WI38 (cell line): ENCODE data around the gene ZNF784.
"Not testable (repeated sequence)": the region's sequence is repeated elsewhere in the genome, so short reads cannot be mapped to it uniquely, and the experiment has no call there.

Experiments
- H3K4me3 ChIP-seq: 2 replicates; pipeline ENCODE4 v1.5.1; 2011; ENCODE audit warnings: low read depth, mild to moderate bottlenecking, control low read depth, low read length
- CTCF ChIP-seq: IDR thresholded peaks from 2 replicates; pipeline ENCODE4 v1.5.1; 2012; ENCODE audit warnings: low read depth, mild to moderate bottlenecking, control low read depth, low read length

Gene ZNF784

GRCh38 chr19:55586976-55587668, 37.2 kb downstream of the ZNF784 start:
- peak overlapping the region; percentile 50 for H3K4me3 ChIP-seq
- TF ChIP-seq CTCF = no peak

- peak overlapping the region; percentile 37 for H3K4me3 ChIP-seq
These were observed 38.6 kb downstream of the ZNF784 start for GRCh38 chr19:55585658-55586339.

GRCh38 chr19:55584871-55585270, 39.5 kb downstream of the ZNF784 start:
- no peak for TF ChIP-seq CTCF
- H3K4me3 ChIP-seq = no peak overlapping the region

More at GRCh38 chr19:55585658-55586339, 38.6 kb downstream of the ZNF784 start:
- TF ChIP-seq CTCF = no peak

GRCh38 chr19:55583897-55584296, 40.5 kb downstream of the ZNF784 start:
- H3K4me3 ChIP-seq = not testable (repeated sequence)

- not testable (repeated sequence) for H3K4me3 ChIP-seq
These were observed 42.1 kb downstream of the ZNF784 start for GRCh38 chr19:55582284-55582683.

GRCh38 chr19:55581823-55582223, 42.5 kb downstream of the ZNF784 start:
- TF ChIP-seq CTCF = no peak
- H3K4me3 ChIP-seq = no peak overlapping the region

- TF ChIP-seq CTCF = no peak
- H3K4me3 ChIP-seq = peak overlapping the region; percentile 82
These were observed 43.1 kb downstream of the ZNF784 start for GRCh38 chr19:55581145-55581822.

GRCh38 chr19:55580628-55581144, 43.7 kb downstream of the ZNF784 start, which contains the start of gene ZNF579:
TSS of gene ZNF579 (minus strand) at chr19:55580848. CDS start at chr19:55579639, 1,209 bp downstream.
- H3K4me3 ChIP-seq = peak within 1 kb of the TSS; percentile 82
- no peak for TF ChIP-seq CTCF
